IMR-90 (cell line): Measurements from ENCODE around the gene GNB5. TPM values are rescaled to one million over a fixed set of nuclear protein-coding genes. Genes with fewer than 3 reads are reported as not detected.

Experiments
- ATAC-seq: fragments of 200-7000 bp; cut with Tn5 transposase; 2 replicates; pipeline ENCODE4 v1.9.1; 2020; ENCODE audit warnings: low read depth, mild to moderate bottlenecking, moderate library complexity
- BruUV-seq: library from RNA; stranded (reverse); fragments of 400-500 nt; replicated peaks from 2 replicates; lab custom pipeline; 2021; lab: Mats Ljungman, UMichigan
- CTCF ChIA-PET: fragments of 300-600 bp; formaldehyde crosslinking; extraction: SDS; loops from one replicate; lab custom pipeline; 2021; ENCODE audit warnings: antibody characterized with exemption; lab: Yijun Ruan, JAX
- POLR2A ChIA-PET: fragments of 300-600 bp; sonication (Branson Sonifier 250); formaldehyde crosslinking; loops from one replicate; lab custom pipeline; 2022; ENCODE audit warnings: antibody characterized with exemption; ENCODE audit not compliant: unreplicated experiment; lab: Charles Lee
- DNase-seq: peaks from one replicate; pipeline ENCODE4 v3.0.0; 2013
- H2AFZ ChIP-seq: replicated peaks from 2 replicates; pipeline ENCODE3; 2013; ENCODE audit warnings: low read length, mild to moderate bottlenecking; ENCODE audit not compliant: poor library complexity
- H2AK5ac ChIP-seq: 2 replicates; pipeline ENCODE4 v1.6.1; 2013; ENCODE audit warnings: low read depth, low read length, inconsistent platforms
- H2AK9ac ChIP-seq: replicated peaks from 2 replicates; pipeline ENCODE3; 2013; ENCODE audit warnings: mild to moderate bottlenecking, low read depth, low read length, moderate library complexity; ENCODE audit not compliant: poor library complexity
- H2BK120ac ChIP-seq: 2 replicates; pipeline ENCODE4 v1.6.1; 2013; ENCODE audit warnings: low read depth, low read length, inconsistent platforms
- H2BK15ac ChIP-seq: 3 replicates; pipeline ENCODE4 v1.6.1; 2013; ENCODE audit warnings: low read depth, low read length, inconsistent platforms
- H2BK20ac ChIP-seq: 2 replicates; pipeline ENCODE4 v1.6.1; 2013; ENCODE audit warnings: low read depth, mild to moderate bottlenecking, inconsistent platforms, low read length, moderate library complexity
- H2BK5ac ChIP-seq: 2 replicates; pipeline ENCODE4 v1.6.1; 2013; ENCODE audit warnings: mild to moderate bottlenecking, low read depth, low read length, inconsistent platforms; ENCODE audit not compliant: poor library complexity, severe bottlenecking
- H3K14ac ChIP-seq: replicated peaks from 2 replicates; pipeline ENCODE4 v1.6.1; 2013; ENCODE audit warnings: low read depth, low read length, inconsistent platforms
- H3K18ac ChIP-seq: 2 replicates; pipeline ENCODE4 v1.6.1; 2013; ENCODE audit warnings: low read depth, low read length, control low read depth
- H3K23ac ChIP-seq: 2 replicates; pipeline ENCODE4 v1.6.1; 2013; ENCODE audit warnings: low read depth, low read length, inconsistent platforms
- H3K27ac ChIP-seq: 2 replicates; pipeline ENCODE4 v1.5.1; 2013; ENCODE audit warnings: mild to moderate bottlenecking, control low read depth, low read length; ENCODE audit not compliant: insufficient read depth
- H3K27me3 ChIP-seq: 2 replicates; pipeline ENCODE4 v1.6.1; 2013; ENCODE audit warnings: low read length; ENCODE audit not compliant: control insufficient read depth, insufficient read depth
- H3K36me3 ChIP-seq: 2 replicates; pipeline ENCODE4 v1.6.1; 2013; ENCODE audit warnings: low read length, mixed read lengths; ENCODE audit not compliant: control insufficient read depth, insufficient read depth
- H3K4ac ChIP-seq: 2 replicates; pipeline ENCODE4 v1.6.1; 2013; ENCODE audit warnings: low read depth, low read length, inconsistent platforms
- H3K4me1 ChIP-seq: 2 replicates; pipeline ENCODE4 v1.6.1; 2013; ENCODE audit warnings: low read length, mixed read lengths; ENCODE audit not compliant: control insufficient read depth, insufficient read depth
- H3K4me2 ChIP-seq: 2 replicates; pipeline ENCODE4 v1.6.1; 2013; ENCODE audit warnings: low read depth, mild to moderate bottlenecking, control low read depth, low read length, moderate library complexity
- H3K4me3 ChIP-seq: 2 replicates; pipeline ENCODE4 v1.5.1; 2013; ENCODE audit warnings: low read depth, mild to moderate bottlenecking, control low read depth, low read length, moderate library complexity; ENCODE audit not compliant: insufficient read depth
- H3K56ac ChIP-seq: 2 replicates; pipeline ENCODE4 v1.6.1; 2013; ENCODE audit warnings: low read length, inconsistent platforms; ENCODE audit not compliant: insufficient read depth; ENCODE audit errors: extremely low read depth
- H3K79me1 ChIP-seq, 2 experiments: 2 replicates each; pipeline ENCODE4 v1.6.1; 2013; ENCODE audit warnings: low read length in 2 of 2, inconsistent platforms in 1 of 2, low read depth in 1 of 2
- H3K9ac ChIP-seq: 2 replicates; pipeline ENCODE4 v1.6.1; 2013; ENCODE audit warnings: low read depth, low read length, control low read depth
- H3K9me1 ChIP-seq: 2 replicates; pipeline ENCODE4 v1.6.1; 2013; ENCODE audit warnings: low read length, inconsistent platforms; ENCODE audit not compliant: insufficient read depth
- H3K9me3 ChIP-seq: 2 replicates; pipeline ENCODE4 v1.6.1; 2013; ENCODE audit warnings: low read length; ENCODE audit not compliant: control insufficient read depth, insufficient read depth
- H4K20me1 ChIP-seq: 2 replicates; pipeline ENCODE4 v1.6.1; 2013; ENCODE audit warnings: low read length, inconsistent platforms; ENCODE audit not compliant: insufficient read depth
- H4K5ac ChIP-seq: 2 replicates; pipeline ENCODE4 v1.6.1; 2013; ENCODE audit warnings: mild to moderate bottlenecking, low read depth, low read length, control low read depth
- H4K8ac ChIP-seq, 2 experiments: 2 replicates each; pipeline ENCODE4 v1.6.1; 2013; ENCODE audit warnings: low read depth in 2 of 2, low read length in 2 of 2, control low read depth in 1 of 2, inconsistent platforms in 1 of 2
- H4K91ac ChIP-seq: 2 replicates; pipeline ENCODE4 v1.6.1; 2013; ENCODE audit warnings: low read depth, low read length, inconsistent platforms; ENCODE audit not compliant: insufficient read depth
- CEBPB ChIP-seq: IDR thresholded peaks from 2 replicates; pipeline ENCODE4 v1.6.1; 2012; ENCODE audit warnings: low read depth, low read length, improper control_type of control experiment
- CHD1 ChIP-seq: IDR thresholded peaks from 2 replicates; pipeline ENCODE4 v1.6.1; 2012; ENCODE audit warnings: low read depth, low read length, improper control_type of control experiment
- CTCF ChIP-seq: conservative IDR thresholded peaks from 2 replicates; pipeline ENCODE4 v1.5.1; 2012; ENCODE audit warnings: mild to moderate bottlenecking, low read depth, low read length, improper control_type of control experiment
- FOS ChIP-seq: fragments of 150-350 bp; IDR thresholded peaks from 2 replicates; pipeline ENCODE4 v1.6.1; 2016; ENCODE audit warnings: low read depth, low read length
- MAFK ChIP-seq: IDR thresholded peaks from 2 replicates; pipeline ENCODE4 v1.6.1; 2012; ENCODE audit warnings: low read depth, low read length, improper control_type of control experiment
- MXI1 ChIP-seq: IDR thresholded peaks from 2 replicates; pipeline ENCODE4 v1.6.1; 2012; ENCODE audit warnings: low read depth, mild to moderate bottlenecking, low read length, moderate library complexity, borderline replicate concordance
- RAD21 ChIP-seq: IDR thresholded peaks from 2 replicates; pipeline ENCODE4 v1.6.1; 2012; ENCODE audit warnings: low read length, improper control_type of control experiment
- RCOR1 ChIP-seq: IDR thresholded peaks from 2 replicates; pipeline ENCODE4 v1.6.1; 2012; ENCODE audit warnings: mild to moderate bottlenecking, low read length, improper control_type of control experiment; ENCODE audit not compliant: insufficient replicate concordance
- SMC3 ChIP-seq: fragments of 150-350 bp; IDR thresholded peaks from 2 replicates; pipeline ENCODE4 v1.6.1; 2016; ENCODE audit warnings: low read depth, mild to moderate bottlenecking, antibody characterized with exemption, low read length, moderate library complexity
- USF2 ChIP-seq: fragments of 150-350 bp; IDR thresholded peaks from 2 replicates; pipeline ENCODE4 v1.6.1; 2017; ENCODE audit warnings: mild to moderate bottlenecking, antibody characterized with exemption, low read length, low read depth
- WGBS, 2 experiments: methylation state at CpG; one replicate each; pipeline versions ENCODE4 v1.1.5 to v1.1.7; 2013; ENCODE audit warnings: missing lambda C conversion rate in 2 of 2; ENCODE audit not compliant: insufficient read length in 1 of 2; ENCODE audit errors: extremely low coverage in 2 of 2; 5-methylcytosine and 5-hydroxymethylcytosine counted together
- dilution Hi-C: fragments of 300-500 bp; cut with HindIII; formaldehyde crosslinking; loops from one replicate; pipeline ENCODE4 v1.14.3; 2018; ENCODE audit warnings: low sequenced_read_pairs; ENCODE audit not compliant: unreplicated experiment
- in situ Hi-C: fragments of 300-500 bp; cut with MboI; formaldehyde crosslinking; loops from 3 replicates; pipeline ENCODE4 v1.14.3; 2019; ENCODE audit warnings: low sequenced_read_pairs, inconsistent platforms, mixed read lengths
- intact Hi-C: fragments of 100-400 bp; cut with micrococcal nuclease; formaldehyde crosslinking; loops from 2 replicates; pipeline ENCODE4 v1.10.0; 2022
- polyA plus RNA-seq, 3 experiments: library from polyadenylated mRNA; depleted of rRNA; stranded (reverse); fragments of >200 nt; gene quantifications; 2 replicates each; pipeline ENCODE4 v1.2.3, GENCODE V29; 2012; ENCODE audit warnings: low replicate concordance in 1 of 3
- total RNA-seq: library from RNA; depleted of rRNA; stranded (reverse); fragments of >200 nt; gene quantifications from 2 replicates; pipeline ENCODE4 v1.2.3, GENCODE V29; 2012

The GNB5 gene
- total and polyA plus RNA-seq, 2 of the 4 experiments (the other 2 are of a cell fraction), result 27.7 to 33.2 TPM

GRCh38 chr15:52069559-52069958 is 121.6 kb downstream of the GNB5 start:
- no peak overlapping the region for H2BK15ac ChIP-seq
- 100% methylated on average over 1 of the region's 5 CpGs; no CpG with 5 or more reads in 1 of the 2 experiments for WGBS, 2 experiments
- H3K56ac ChIP-seq, result no peak overlapping the region
- intact Hi-C loops, result no loop called here
- DNase-seq (no peak), ATAC-seq (no peak)
- no peak overlapping the region for H2BK120ac ChIP-seq
- H2BK20ac ChIP-seq, result no peak overlapping the region
- no peak overlapping the region for H2AK5ac ChIP-seq
- no peak overlapping the region for H4K91ac ChIP-seq
- H3K4ac ChIP-seq, result no peak overlapping the region
- H4K5ac ChIP-seq, result no peak overlapping the region
- H3K4me2 ChIP-seq, result no peak overlapping the region
- CTCF ChIA-PET, result no interaction called here
- dilution Hi-C loops, result no loop called here
- H3K9me1 ChIP-seq, result no peaks in the 10 kb centered on the region
- no peak overlapping the region for H2AFZ ChIP-seq
- no peak overlapping the region for H3K27ac ChIP-seq
- no peak overlapping the region for H3K23ac ChIP-seq
- no peak overlapping the region for H4K8ac ChIP-seq
- no peak for TF ChIP-seq RAD21
- TF ChIP-seq MAFK, result no peak
- no peak for TF ChIP-seq MXI1
- TF ChIP-seq USF2, result no peak
- no peak for TF ChIP-seq SMC3
- TF ChIP-seq CTCF, result no peak
- TF ChIP-seq CEBPB, result no peak
- no peak for TF ChIP-seq FOS
- TF ChIP-seq CHD1, result no peak
- TF ChIP-seq RCOR1, result no peak
- no peak overlapping the region for H2AK9ac ChIP-seq
- H3K27me3 ChIP-seq, result no peaks in the 10 kb centered on the region
- no peak overlapping the region for H3K14ac ChIP-seq
- no peak overlapping the region for H2BK5ac ChIP-seq
- H3K36me3 ChIP-seq, result peaks cover 2% of the 10 kb centered on the region
- no peaks in the 10 kb centered on the region for H3K79me1 ChIP-seq
- in situ Hi-C loops, result no loop called here
- no peaks in the 10 kb centered on the region for H4K20me1 ChIP-seq
- H3K18ac ChIP-seq, result no peak overlapping the region
- POLR2A ChIA-PET, result interaction anchor here (0.6 kb wide), 2 partner anchors 21 to 101 kb away, joined by 6 to 10 read pairs; no protein-coding TSS in a partner anchor
- no peak overlapping the region for H3K9ac ChIP-seq
- no peaks in the 10 kb centered on the region for H3K9me3 ChIP-seq
- BruUV-seq, result no TSS peak
- H3K4me3 ChIP-seq, result no peak overlapping the region
- H3K4me1 ChIP-seq, result no peaks in the 10 kb centered on the region
